Sigmoid colon (tissue), 7 donors: ENCODE data around the gene CCDC157. TPM values are rescaled to one million over a fixed set of nuclear protein-coding genes. Genes with fewer than 3 reads are reported as not detected.
"Not testable (repeated sequence)": the region's sequence is repeated elsewhere in the genome, so short reads cannot be mapped to it uniquely, and the experiment has no call there.

ENCODE experiments used
- DNase-seq: peaks from one replicate; pipeline ENCODE4 v3.0.0-alpha.2; 2019
- H3K27ac ChIP-seq, 4 donors: fragments of 200-600 bp; sonication (generic); one replicate each; pipeline ENCODE4 v1.5.1; 2016 to 2019; ENCODE audit warnings: mild to moderate bottlenecking in 1 of 4
- H3K27me3 ChIP-seq, 3 donors: fragments of 200-600 bp; sonication (generic); one replicate each; pipeline ENCODE4 v1.5.1; 2019; ENCODE audit warnings: mild to moderate bottlenecking in 1 of 3
- H3K36me3 ChIP-seq, 4 donors: fragments of 200-600 bp; sonication (generic); one replicate each; pipeline ENCODE4 v1.5.1; 2016 to 2019
- H3K4me1 ChIP-seq, 4 donors: fragments of 200-600 bp; sonication (generic); one replicate each; pipeline ENCODE4 v1.5.1; 2017 to 2019
- H3K4me3 ChIP-seq, 4 donors: fragments of 200-600 bp; sonication (generic); one replicate each; pipeline ENCODE4 v1.5.1; 2017 to 2019; ENCODE audit warnings: mild to moderate bottlenecking in 2 of 4, moderate library complexity in 1 of 4
- H3K9me3 ChIP-seq, 4 donors: fragments of 200-600 bp in 3 of 4; sonication (generic) in 3 of 4; one replicate each; pipeline versions ENCODE4 v1.5.1 to v1.6.1; 2013 to 2019
- CTCF ChIP-seq, 4 experiments: fragments of 450-650 bp in 3 of 4; fragments of 200-600 bp in 1 of 4; IDR thresholded peaks; one replicate each; pipeline ENCODE4 v1.5.1; 2016 to 2019; ENCODE audit warnings: antibody characterized with exemption in 4 of 4, mild to moderate bottlenecking in 3 of 4, moderate library complexity in 2 of 4
- EP300 ChIP-seq, 4 donors: sonication (generic); formaldehyde crosslinking; IDR thresholded peaks; one replicate each; pipeline ENCODE4 v1.6.1; 2017; ENCODE audit warnings: antibody characterized with exemption in 4 of 4
- POLR2A ChIP-seq, 2 donors: fragments of 450-650 bp; IDR thresholded peaks; one replicate each; pipeline ENCODE4 v1.6.1; 2016; ENCODE audit warnings: antibody characterized with exemption in 2 of 2, mild to moderate bottlenecking in 2 of 2, moderate library complexity in 2 of 2
- POLR2AphosphoS5 ChIP-seq, 4 donors: sonication (generic); formaldehyde crosslinking; IDR thresholded peaks; one replicate each; pipeline ENCODE4 v1.6.1; 2017; ENCODE audit warnings: antibody characterized with exemption in 4 of 4
- WGBS, 2 donors: extraction: QIAGEN DNeasy Blood & Tissue Kit; methylation state at CpG; one replicate each; pipeline ENCODE4 v1.1.7; 2013; 5-methylcytosine and 5-hydroxymethylcytosine counted together
- intact Hi-C: fragments of 100-400 bp; cut with DNase I; formaldehyde crosslinking; loops from one replicate; pipeline ENCODE4 v1.15.1; 2023
- polyA plus RNA-seq, 3 donors: library from polyadenylated mRNA; stranded (reverse); fragments of 200-250 nt; gene quantifications; one replicate each; pipeline ENCODE4 v1.2.3, GENCODE V29; 2013
- total RNA-seq, 4 donors: library from RNA; depleted of rRNA; stranded (reverse); fragments of >200 nt; gene quantifications; one replicate each; pipeline ENCODE4 v1.1.0, GENCODE V29; 2016
- donor health status: healthy with polysubstance abuse.
- donor health status: Bipolar disorder and iron deficiency.
- donor health status: healthy.

CCDC157 gene
- total and polyA plus RNA-seq, 7 donors = 0.83 to 2.0 (median 1.6) TPM

GRCh38 chr22:30397656-30398635, 41.1 kb downstream of the CCDC157 start:
- intact Hi-C loops = loop anchor here (2.0 kb wide), 1 partner anchor 27 kb away; the partner anchor contains the start of gene MTFP1
- H3K9me3 ChIP-seq = no peaks in the 10 kb centered on the region
- H3K4me1 ChIP-seq = peaks cover 0 to 32% (median 23%) of the 10 kb centered on the region in 4 donors
- TF ChIP-seq EP300 (IDR thresholded peaks at IDR 0.05) (no peak), POLR2AphosphoS5 (IDR thresholded peaks at IDR 0.05) (peak in 1 of 4 donors; percentile 5), POLR2A (IDR thresholded peaks at IDR 0.05) (no peak), CTCF (IDR thresholded peaks at IDR 0.05) (no peak)
- WGBS, 2 donors = 24 to 33% methylated on average over 11 of the region's 11 CpGs
- H3K36me3 ChIP-seq = no peaks in the 10 kb centered on the region
- H3K27me3 ChIP-seq = no peaks in the 10 kb centered on the region
- H3K4me3 ChIP-seq = peak overlapping the region; percentile 57 to 77 (median 66)
- DNase-seq = no peak
- H3K27ac ChIP-seq = peak overlapping the region; percentile 31 to 77 (median 68)

- Histone ChIP-seq H3K9me3 (no peaks in the 10 kb centered on the region), H3K27me3 (no peaks in the 10 kb centered on the region), H3K4me1 (peaks cover 0 to 32% (median 23%) of the 10 kb centered on the region in 4 donors), H3K36me3 (no peaks in the 10 kb centered on the region), H3K27ac (no peak overlapping the region), H3K4me3 (no peak overlapping the region)
- no peak for DNase-seq
- TF ChIP-seq POLR2A (IDR thresholded peaks at IDR 0.05) = no peak
- TF ChIP-seq EP300 (IDR thresholded peaks at IDR 0.05) = no peak
- no peak for TF ChIP-seq CTCF (IDR thresholded peaks at IDR 0.05)
- no peak for TF ChIP-seq POLR2AphosphoS5 (IDR thresholded peaks at IDR 0.05)
- 52 to 66% methylated on average over 25 of the region's 25 CpGs for WGBS, 2 donors
- intact Hi-C loops = no loop called here
Observed at GRCh38 chr22:30398685-30399680, 42.2 kb downstream of the CCDC157 start.

DNA sequence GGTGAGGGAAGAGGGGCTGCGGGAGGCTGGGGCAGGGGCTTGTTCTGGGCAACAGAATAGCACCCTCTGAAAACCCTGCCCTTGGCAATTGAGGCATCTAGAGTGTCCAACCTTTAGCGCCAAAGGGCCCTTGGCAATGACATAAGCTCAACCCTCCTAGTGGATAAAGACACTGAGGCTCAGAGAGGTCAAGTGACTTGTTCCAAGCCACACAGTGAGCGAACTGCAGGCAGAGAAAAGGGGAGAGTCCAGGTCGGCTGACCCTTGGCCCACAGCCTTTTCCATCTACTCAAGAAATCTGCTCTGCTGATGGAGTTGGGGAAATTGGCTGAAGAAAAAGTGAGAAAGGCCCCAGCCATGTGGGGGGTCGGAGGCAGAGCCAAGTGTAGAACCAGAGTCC, 42.9 kb downstream of the CCDC157 start:
- Histone ChIP-seq H3K36me3 (no peaks in the 10 kb centered on the region), H3K9me3 (no peaks in the 10 kb centered on the region), H3K27me3 (no peaks in the 10 kb centered on the region), H3K27ac (no peak overlapping the region), H3K4me1 (peaks cover 0 to 32% (median 23%) of the 10 kb centered on the region in 4 donors), H3K4me3 (no peak overlapping the region)
- TF ChIP-seq POLR2AphosphoS5 (IDR thresholded peaks at IDR 0.05) = no peak
- no peak for TF ChIP-seq CTCF (IDR thresholded peaks at IDR 0.05)
- TF ChIP-seq EP300 (IDR thresholded peaks at IDR 0.05) = no peak
- no peak for DNase-seq
- 89 to 95% methylated on average over 5 of the region's 5 CpGs for WGBS, 2 donors
- intact Hi-C loops = no loop called here

DNA sequence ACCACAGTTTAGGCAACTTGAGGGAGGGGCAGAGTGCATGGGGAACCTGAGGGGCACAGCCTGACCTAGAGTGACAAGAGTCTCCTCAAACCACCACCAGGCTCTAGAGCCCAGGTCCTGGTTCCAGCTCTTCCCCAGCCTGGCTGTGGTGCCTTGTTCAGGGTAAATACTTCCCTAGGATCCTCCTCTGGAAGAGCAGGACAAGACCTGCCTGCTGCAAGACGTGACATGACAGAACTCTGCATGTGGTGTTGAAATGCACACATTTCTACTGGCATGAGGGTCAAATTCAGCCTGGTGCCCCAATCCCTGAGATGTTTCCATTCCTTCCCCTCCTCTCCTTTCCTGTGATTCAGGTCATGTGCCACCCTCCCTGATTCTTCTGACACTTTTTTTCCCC, 43.4 kb downstream of the CCDC157 start:
- Histone ChIP-seq H3K27me3 (no peaks in the 10 kb centered on the region), H3K36me3 (no peaks in the 10 kb centered on the region), H3K4me3 (no peak overlapping the region), H3K9me3 (no peaks in the 10 kb centered on the region), H3K27ac (no peak overlapping the region), H3K4me1 (peaks cover 0 to 32% (median 23%) of the 10 kb centered on the region in 4 donors)
- no peak for DNase-seq
- 81 to 83% methylated on average over 1 of the region's 1 CpG for WGBS, 2 donors
- no peak for TF ChIP-seq CTCF (IDR thresholded peaks at IDR 0.05)
- TF ChIP-seq POLR2AphosphoS5 (IDR thresholded peaks at IDR 0.05) = no peak
- intact Hi-C loops = no loop called here

DNA sequence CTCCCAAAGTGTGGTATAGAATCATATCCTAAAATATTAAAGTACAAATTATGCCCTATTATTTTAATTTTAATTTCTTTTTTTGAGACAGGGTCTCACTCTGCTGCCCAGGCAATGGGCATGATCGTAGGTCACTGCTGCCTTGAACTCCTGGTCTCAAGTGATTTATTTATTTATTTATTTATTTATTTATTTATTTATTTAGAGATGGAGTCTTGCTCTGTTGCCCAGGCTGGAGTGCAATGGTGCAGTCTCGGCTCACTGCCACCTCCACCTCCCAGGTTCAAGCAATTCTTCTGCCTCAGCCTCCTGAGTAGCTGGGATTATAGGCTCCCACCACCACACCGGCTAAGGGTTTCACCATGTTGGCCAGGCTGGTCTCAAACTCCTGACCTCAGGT, 44.2 kb downstream of the CCDC157 start:
- 95 to 98% methylated on average over 3 of the region's 3 CpGs for WGBS, 2 donors
- H3K9me3 ChIP-seq, H3K36me3 ChIP-seq, H3K27me3 ChIP-seq, DNase-seq, intact Hi-C loops, H3K4me3 ChIP-seq, H3K27ac ChIP-seq: not testable (repeated sequence)
- peaks cover 0 to 31% (median 23%) of the 10 kb centered on the region in 4 donors for H3K4me1 ChIP-seq
